Esophagus muscularis mucosa (tissue), 4 donors: Measurements from ENCODE around the gene ECI1. TPM values are rescaled to one million over a fixed set of nuclear protein-coding genes. Genes with fewer than 3 reads are reported as not detected.
A peak's percentile ranks its signal among the peaks of the same experiment; 100 is the strongest.
"Not testable (repeated sequence)": the region's sequence is repeated elsewhere in the genome, so short reads cannot be mapped to it uniquely, and the experiment has no call there.

ENCODE experiments used
- DNase-seq: peaks from one replicate; pipeline ENCODE4 v3.0.0-alpha.2; 2017; ENCODE audit errors: extremely low spot score
- H3K27ac ChIP-seq, 4 donors: fragments of 200-600 bp; sonication (generic); replicated peaks in 1 of 4; 1 replicate in 3 of 4; 2 replicates in 1 of 4; pipeline ENCODE4 v1.5.1; 2016 to 2019; ENCODE audit warnings: mild to moderate bottlenecking in 1 of 4
- H3K27me3 ChIP-seq, 4 donors: fragments of 200-600 bp; sonication (generic); one replicate each; pipeline versions ENCODE4 v1.5.1 to v1.6.0; 2016 to 2019
- H3K36me3 ChIP-seq, 4 donors: fragments of 200-600 bp; sonication (generic); one replicate each; pipeline ENCODE4 v1.5.1; 2016 to 2019
- H3K4me1 ChIP-seq, 4 donors: fragments of 200-600 bp; sonication (generic); one replicate each; pipeline ENCODE4 v1.5.1; 2016 to 2019
- H3K4me3 ChIP-seq, 4 donors: fragments of 200-600 bp; sonication (generic); 1 replicate in 2 of 4; 2 replicates in 2 of 4; pipeline ENCODE4 v1.5.1; 2016 to 2019; ENCODE audit warnings: mild to moderate bottlenecking in 4 of 4, moderate library complexity in 1 of 4
- H3K9me3 ChIP-seq, 4 donors: fragments of 200-600 bp; sonication (generic); 1 replicate in 3 of 4; 2 replicates in 1 of 4; pipeline ENCODE4 v1.5.1; 2016 to 2019
- EP300 ChIP-seq: sonication (generic); formaldehyde crosslinking; IDR thresholded peaks from one replicate; pipeline ENCODE4 v1.6.1; 2017; ENCODE audit warnings: antibody characterized with exemption
- POLR2A ChIP-seq: fragments of 450-650 bp; IDR thresholded peaks from one replicate; pipeline ENCODE4 v1.6.1; 2017; ENCODE audit warnings: antibody characterized with exemption, moderate library complexity, mild to moderate bottlenecking, low read depth
- POLR2AphosphoS5 ChIP-seq, 2 donors: sonication (generic); formaldehyde crosslinking; IDR thresholded peaks; one replicate each; pipeline ENCODE4 v1.6.1; 2017; ENCODE audit warnings: antibody characterized with exemption in 2 of 2
- WGBS: methylation state at CpG from one replicate; pipeline ENCODE4 v1.1.5; 2018; 5-methylcytosine and 5-hydroxymethylcytosine counted together
- intact Hi-C: fragments of 100-400 bp; cut with DNase I; formaldehyde crosslinking; loops from one replicate; pipeline ENCODE4 v1.15.1; 2023
- total RNA-seq, 4 donors: library from RNA; depleted of rRNA; stranded (reverse); fragments of >200 nt; gene quantifications; one replicate each; pipeline versions ENCODE4 v1.1.0 to v1.2.1, GENCODE V29; 2016
- TF ChIP-seq, protein P1 (sequence below), 3 experiments: fragments of 200-600 bp in 2 of 3; fragments of 450-650 bp in 1 of 3; sonication (generic) in 2 of 3; IDR thresholded peaks; one replicate each; pipeline ENCODE4 v1.5.1; 2017 to 2019; ENCODE audit warnings: antibody characterized with exemption in 3 of 3, mild to moderate bottlenecking in 2 of 3, moderate library complexity in 1 of 3

ECI1 gene
- total RNA-seq, 4 donors from 2014 or later = 51.9 to 115 (median 86.6) TPM

DNA sequence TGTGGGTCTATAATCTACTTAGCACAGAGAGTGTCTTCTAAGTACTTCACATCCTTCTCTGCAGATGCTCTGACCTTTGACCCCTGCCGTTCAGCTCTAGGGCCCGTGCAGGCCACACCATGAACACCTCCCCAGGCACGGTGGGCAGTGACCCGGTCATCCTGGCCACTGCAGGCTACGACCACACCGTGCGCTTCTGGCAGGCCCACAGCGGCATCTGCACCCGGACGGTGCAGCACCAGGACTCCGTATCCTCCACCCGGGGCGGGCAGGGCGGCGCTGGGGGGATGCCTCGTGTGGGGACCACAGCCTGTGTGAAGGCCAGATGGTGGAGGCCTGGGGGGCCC lies 45.4 kb downstream of the ECI1 start:
- TF ChIP-seq POLR2AphosphoS5 (IDR thresholded peaks at IDR 0.05) (no peak), POLR2A (no peak), EP300 (no peak)
- TF ChIP-seq, protein P1, sequence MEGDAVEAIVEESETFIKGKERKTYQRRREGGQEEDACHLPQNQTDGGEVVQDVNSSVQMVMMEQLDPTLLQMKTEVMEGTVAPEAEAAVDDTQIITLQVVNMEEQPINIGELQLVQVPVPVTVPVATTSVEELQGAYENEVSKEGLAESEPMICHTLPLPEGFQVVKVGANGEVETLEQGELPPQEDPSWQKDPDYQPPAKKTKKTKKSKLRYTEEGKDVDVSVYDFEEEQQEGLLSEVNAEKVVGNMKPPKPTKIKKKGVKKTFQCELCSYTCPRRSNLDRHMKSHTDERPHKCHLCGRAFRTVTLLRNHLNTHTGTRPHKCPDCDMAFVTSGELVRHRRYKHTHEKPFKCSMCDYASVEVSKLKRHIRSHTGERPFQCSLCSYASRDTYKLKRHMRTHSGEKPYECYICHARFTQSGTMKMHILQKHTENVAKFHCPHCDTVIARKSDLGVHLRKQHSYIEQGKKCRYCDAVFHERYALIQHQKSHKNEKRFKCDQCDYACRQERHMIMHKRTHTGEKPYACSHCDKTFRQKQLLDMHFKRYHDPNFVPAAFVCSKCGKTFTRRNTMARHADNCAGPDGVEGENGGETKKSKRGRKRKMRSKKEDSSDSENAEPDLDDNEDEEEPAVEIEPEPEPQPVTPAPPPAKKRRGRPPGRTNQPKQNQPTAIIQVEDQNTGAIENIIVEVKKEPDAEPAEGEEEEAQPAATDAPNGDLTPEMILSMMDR (IDR thresholded peaks at IDR 0.05) = no peak
- Histone ChIP-seq H3K36me3 (peaks cover 20 to 39% (median 38%) of the 10 kb centered on the region in 4 donors), H3K27me3 (no peaks in the 10 kb centered on the region), H3K4me3 (peak overlapping the region; percentile 65 to 87 (median 78)), H3K9me3 (no peaks in the 10 kb centered on the region), H3K4me1 (peaks cover 14 to 29% (median 23%) of the 10 kb centered on the region in 4 donors), H3K27ac (peak overlapping the region; percentile 90 to 97 (median 96))
- no peak for DNase-seq
- WGBS = no CpG with 5 or more reads among the region's 16 CpGs
- intact Hi-C loops = no loop called here

DNA sequence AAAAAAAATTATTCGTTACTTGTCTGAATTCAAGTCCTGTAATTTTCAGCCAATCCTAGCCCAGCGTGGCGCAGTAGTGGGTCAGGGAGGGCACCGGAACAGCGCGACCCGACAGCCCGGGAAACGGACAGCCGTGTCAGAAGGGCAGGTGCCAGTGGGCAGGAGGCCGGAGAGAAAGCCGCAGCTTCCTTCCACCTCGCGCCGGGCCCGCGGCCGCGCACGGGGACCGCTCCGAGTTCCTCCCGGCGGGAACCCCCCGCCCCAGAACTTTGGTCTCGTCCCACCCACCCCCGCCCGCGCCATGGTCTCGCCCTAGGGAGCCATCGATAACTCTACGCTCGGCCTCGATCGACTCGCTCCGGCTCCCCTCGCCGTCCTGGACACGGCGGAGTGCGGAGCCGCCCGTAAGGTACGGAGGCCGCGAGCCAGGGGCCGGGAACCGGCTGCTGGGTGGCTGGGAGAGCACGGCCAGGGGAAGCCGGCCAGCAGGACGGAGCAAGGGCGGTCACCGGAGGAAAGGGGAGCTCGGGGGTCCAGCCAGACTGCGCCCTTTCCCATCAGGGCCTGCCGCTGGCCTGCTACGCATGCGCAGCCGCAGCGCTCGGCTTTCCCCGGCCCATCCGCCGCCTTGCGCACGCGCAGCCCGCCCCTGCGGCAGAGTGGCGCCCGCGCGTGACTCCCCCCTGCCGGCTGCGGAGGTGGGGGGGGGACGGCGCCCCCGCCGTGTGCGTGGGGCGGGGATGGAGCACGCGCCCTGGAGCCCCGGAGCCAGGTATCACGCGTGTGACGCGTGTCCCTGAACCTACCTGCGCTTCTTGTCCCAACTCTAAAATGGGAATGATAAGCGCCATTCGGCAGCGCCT lies 46.1 kb downstream of the ECI1 start, which contains the start of gene MLST8:
Gene MLST8, plus strand, starts transcription at position 351 of the 863 bp plus-strand sequence. CDS start 632 bp downstream, outside the sequence.
- intact Hi-C loops = no loop called here
- Histone ChIP-seq H3K36me3 (peaks cover 20 to 39% (median 38%) of the 10 kb centered on the region in 4 donors), H3K27ac (peak within 1 kb of the TSS; percentile 90 to 97 (median 96)), H3K4me3 (peak within 1 kb of the TSS; percentile 65 to 87 (median 78)), H3K9me3 (no peaks in the 10 kb centered on the region), H3K27me3 (no peaks in the 10 kb centered on the region), H3K4me1 (peaks cover 14 to 29% (median 23%) of the 10 kb centered on the region in 4 donors)
- peak; percentile 96 for DNase-seq
- TF ChIP-seq POLR2A = peak; percentile 70
- TF ChIP-seq, protein P1 (IDR thresholded peaks at IDR 0.05) = peak in 2 of 3 experiments; percentile 18 to 22
- TF ChIP-seq POLR2AphosphoS5 (IDR thresholded peaks at IDR 0.05) = peak; percentile 86 to 94
- no peak for TF ChIP-seq EP300
- WGBS = under 1% methylated on average over 29 of the region's 93 CpGs

DNA sequence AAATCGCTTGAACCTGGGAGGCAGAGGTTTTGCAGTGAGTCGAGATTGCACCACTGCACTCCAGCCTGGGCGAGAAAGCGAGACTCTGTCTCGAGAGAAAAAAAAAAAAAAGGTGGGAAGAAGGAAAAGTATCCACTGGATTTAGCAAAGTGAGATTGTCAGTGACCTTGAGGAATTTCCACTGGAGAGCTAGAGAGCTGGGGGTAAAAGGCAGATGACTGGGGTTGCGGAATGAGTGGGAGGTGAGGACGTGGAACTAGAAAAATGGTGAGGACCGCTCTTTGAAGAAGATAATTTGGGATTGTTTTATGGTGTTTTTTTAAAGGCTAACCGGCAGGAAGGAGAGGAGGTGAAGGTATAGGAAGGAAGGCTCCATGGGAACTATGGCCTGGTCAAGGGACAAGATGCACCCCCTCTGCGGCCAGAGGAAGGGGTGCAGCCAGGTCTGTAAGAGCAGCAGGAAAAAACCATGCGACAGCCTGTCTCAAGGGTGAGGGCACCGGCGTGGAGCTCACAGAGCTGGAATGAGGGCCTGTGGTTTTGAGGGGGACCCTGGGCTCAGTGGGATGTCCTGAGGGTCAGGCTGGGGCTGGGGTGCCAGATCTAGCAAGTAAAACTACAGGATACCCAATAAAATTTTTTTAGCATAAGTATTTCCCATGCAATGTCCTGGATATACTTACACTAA lies 46.8 kb downstream of the ECI1 start:
- H3K36me3 ChIP-seq = peaks cover 14 to 33% (median 31%) of the 10 kb centered on the region in 4 donors
- TF ChIP-seq EP300 (no peak), POLR2A (no peak), POLR2AphosphoS5 (IDR thresholded peaks at IDR 0.05) (no peak)
- TF ChIP-seq, protein P1 (IDR thresholded peaks at IDR 0.05) = no peak
- 77% methylated on average over 13 of the region's 13 CpGs for WGBS
- no peak for DNase-seq
- no peaks in the 10 kb centered on the region for H3K27me3 ChIP-seq
- intact Hi-C loops = no loop called here
- peaks cover 14 to 29% (median 23%) of the 10 kb centered on the region in 4 donors for H3K4me1 ChIP-seq
- H3K9me3 ChIP-seq = no peaks in the 10 kb centered on the region
- peak overlapping the region; percentile 65 to 87 (median 78) for H3K4me3 ChIP-seq
- peak overlapping the region; percentile 90 to 97 (median 96) for H3K27ac ChIP-seq

DNA sequence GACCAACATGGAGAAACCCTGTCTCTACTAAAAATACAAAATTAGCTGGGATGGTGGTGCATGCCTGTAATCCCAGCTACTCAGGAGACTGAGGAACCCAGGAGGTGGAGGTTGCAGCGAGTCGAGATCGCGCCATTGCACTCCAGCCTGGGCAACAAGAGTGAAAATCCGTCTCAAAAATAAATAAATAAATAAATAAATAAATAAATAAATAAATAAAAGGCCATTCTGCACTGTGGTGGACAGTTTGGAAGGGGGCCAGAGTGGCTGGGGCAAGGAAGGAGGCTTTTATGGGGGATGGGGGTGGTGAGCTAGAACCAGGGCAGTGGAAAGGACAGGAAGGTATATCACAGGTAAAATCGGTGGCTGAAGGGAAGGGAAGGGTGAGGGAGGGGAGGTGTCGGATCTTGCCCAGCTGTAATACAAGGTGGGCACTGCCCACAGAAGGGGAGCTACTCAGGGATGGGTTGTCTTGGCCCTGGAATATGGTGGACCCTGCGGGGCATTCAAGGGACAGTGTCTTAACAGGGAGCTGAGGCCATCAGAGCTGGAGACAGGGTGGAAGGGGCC lies 48.2 kb downstream of the ECI1 start:
- 95% methylated on average over 8 of the region's 8 CpGs for WGBS
- peaks cover 14 to 29% (median 23%) of the 10 kb centered on the region in 4 donors for H3K4me1 ChIP-seq
- H3K4me3 ChIP-seq, H3K9me3 ChIP-seq, DNase-seq, H3K27ac ChIP-seq, H3K27me3 ChIP-seq, intact Hi-C loops: not testable (repeated sequence)
- peaks cover 4 to 19% (median 18%) of the 10 kb centered on the region in 4 donors for H3K36me3 ChIP-seq
